PC-9 (cell line): ENCODE measurements around the gene PPP1R1A. TPM values are rescaled to one million over a fixed set of nuclear protein-coding genes. Genes with fewer than 3 reads are reported as not detected.

Experiments
- Bru-seq: library from RNA; stranded (reverse); fragments of 400-500 nt; gene quantifications from one replicate; lab custom pipeline; 2021; lab: Mats Ljungman, UMichigan
- BruChase-seq, 2 experiments: library from RNA; stranded (reverse); fragments of 400-500 nt; gene quantifications; one replicate each; lab custom pipeline; 2021; lab: Mats Ljungman, UMichigan
- BruUV-seq: library from RNA; stranded (reverse); fragments of 400-500 nt; replicated peaks from 2 replicates; lab custom pipeline; 2021; lab: Mats Ljungman, UMichigan
- CTCF ChIA-PET: fragments of 300-600 bp; sonication (Branson Sonifier 250); formaldehyde crosslinking; loops from one replicate; lab custom pipeline; 2022; ENCODE audit warnings: antibody characterized with exemption; lab: Charles Lee
- POLR2A ChIA-PET: fragments of 300-600 bp; sonication (Branson Sonifier 250); formaldehyde crosslinking; loops from one replicate; lab custom pipeline; 2022; ENCODE audit warnings: antibody characterized with exemption; ENCODE audit not compliant: unreplicated experiment; lab: Charles Lee
- DNase-seq, 2 experiments: peaks; one replicate each; pipeline versions ENCODE4 v3.0.0 to v3.0.0-alpha.2; 2015 to 2022; ENCODE audit warnings: mixed read lengths in 1 of 2
- H2AFZ ChIP-seq: fragments of 200-600 bp; sonication (generic); 2 replicates; pipeline ENCODE4 v1.8.1; 2017; ENCODE audit warnings: antibody characterized with exemption
- H3F3A ChIP-seq: fragments of 200-600 bp; sonication (generic); 2 replicates; pipeline ENCODE4 v1.8.1; 2017; ENCODE audit warnings: antibody characterized with exemption, mild to moderate bottlenecking, low read depth; ENCODE audit not compliant: insufficient read depth
- H3K27ac ChIP-seq: fragments of 200-600 bp; sonication (generic); 2 replicates; pipeline ENCODE4 v1.6.1; 2016; ENCODE audit warnings: mixed run types
- H3K27me3 ChIP-seq: fragments of 200-600 bp; sonication (generic); 2 replicates; pipeline ENCODE4 v1.6.1; 2016; ENCODE audit warnings: low read depth, mixed run types; ENCODE audit not compliant: insufficient read depth
- H3K36me3 ChIP-seq: fragments of 200-600 bp; sonication (generic); 2 replicates; pipeline ENCODE4 v1.6.1; 2016; ENCODE audit warnings: low read depth, mixed run types
- H3K4me1 ChIP-seq: fragments of 200-600 bp; sonication (generic); replicated peaks from 2 replicates; pipeline ENCODE4 v1.6.1; 2016; ENCODE audit warnings: mixed run types; ENCODE audit not compliant: insufficient read depth
- H3K4me2 ChIP-seq: fragments of 200-600 bp; sonication (generic); 2 replicates; pipeline ENCODE4 v1.6.1; 2017; ENCODE audit warnings: mixed run types
- H3K4me3 ChIP-seq: fragments of 200-600 bp; sonication (generic); 2 replicates; pipeline ENCODE4 v1.6.1; 2016; ENCODE audit warnings: mixed run types
- H3K79me2 ChIP-seq: fragments of 200-600 bp; sonication (generic); 2 replicates; pipeline ENCODE4 v1.6.1; 2017; ENCODE audit warnings: low read depth, mixed run types
- H3K9me2 ChIP-seq: fragments of 200-600 bp; sonication (generic); 2 replicates; pipeline ENCODE4 v1.8.1; 2017; ENCODE audit warnings: mild to moderate bottlenecking; ENCODE audit not compliant: insufficient read depth
- H3K9me3 ChIP-seq: fragments of 200-600 bp; sonication (generic); 2 replicates; pipeline ENCODE4 v1.8.1; 2016; ENCODE audit warnings: low read depth; ENCODE audit not compliant: insufficient read depth
- H4K20me1 ChIP-seq: fragments of 200-600 bp; sonication (generic); 2 replicates; pipeline ENCODE4 v1.8.1; 2017; ENCODE audit not compliant: insufficient read depth
- EZH2 ChIP-seq: fragments of 200-600 bp; sonication (generic); IDR thresholded peaks from 2 replicates; pipeline ENCODE4 v1.8.0; 2017; ENCODE audit warnings: antibody characterized with exemption, low read depth
- intact Hi-C: fragments of 100-400 bp; cut with micrococcal nuclease; formaldehyde crosslinking; loops from one replicate; pipeline ENCODE4 v1.10.0; 2022; ENCODE audit not compliant: unreplicated experiment
- long read RNA-seq: library from polyadenylated mRNA; stranded (forward); transcript quantifications from one replicate; pipeline ENCODE4 v2.0.0, GENCODE V29; 2022
- total RNA-seq: library from RNA; stranded (reverse); gene quantifications from 2 replicates; pipeline ENCODE4 v1.2.3, GENCODE V29; 2021
- TF ChIP-seq, protein P1 (sequence below): fragments of 200-600 bp; sonication (generic); conservative IDR thresholded peaks from 2 replicates; pipeline ENCODE4 v1.6.1; 2017; ENCODE audit warnings: mixed run types, antibody characterized with exemption, mild to moderate bottlenecking, moderate library complexity

The PPP1R1A gene, protein sequence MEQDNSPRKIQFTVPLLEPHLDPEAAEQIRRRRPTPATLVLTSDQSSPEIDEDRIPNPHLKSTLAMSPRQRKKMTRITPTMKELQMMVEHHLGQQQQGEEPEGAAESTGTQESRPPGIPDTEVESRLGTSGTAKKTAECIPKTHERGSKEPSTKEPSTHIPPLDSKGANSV
- total RNA-seq (not detected in 2 replicates), Bru-seq, nascent RNA (not detected), BruChase-seq, experiment 1, labeled RNA remaining after a 2-hour chase (not detected), BruChase-seq, experiment 2, labeled RNA remaining after a 6-hour chase (not detected)
- long read RNA-seq, result 0 reads

DNA sequence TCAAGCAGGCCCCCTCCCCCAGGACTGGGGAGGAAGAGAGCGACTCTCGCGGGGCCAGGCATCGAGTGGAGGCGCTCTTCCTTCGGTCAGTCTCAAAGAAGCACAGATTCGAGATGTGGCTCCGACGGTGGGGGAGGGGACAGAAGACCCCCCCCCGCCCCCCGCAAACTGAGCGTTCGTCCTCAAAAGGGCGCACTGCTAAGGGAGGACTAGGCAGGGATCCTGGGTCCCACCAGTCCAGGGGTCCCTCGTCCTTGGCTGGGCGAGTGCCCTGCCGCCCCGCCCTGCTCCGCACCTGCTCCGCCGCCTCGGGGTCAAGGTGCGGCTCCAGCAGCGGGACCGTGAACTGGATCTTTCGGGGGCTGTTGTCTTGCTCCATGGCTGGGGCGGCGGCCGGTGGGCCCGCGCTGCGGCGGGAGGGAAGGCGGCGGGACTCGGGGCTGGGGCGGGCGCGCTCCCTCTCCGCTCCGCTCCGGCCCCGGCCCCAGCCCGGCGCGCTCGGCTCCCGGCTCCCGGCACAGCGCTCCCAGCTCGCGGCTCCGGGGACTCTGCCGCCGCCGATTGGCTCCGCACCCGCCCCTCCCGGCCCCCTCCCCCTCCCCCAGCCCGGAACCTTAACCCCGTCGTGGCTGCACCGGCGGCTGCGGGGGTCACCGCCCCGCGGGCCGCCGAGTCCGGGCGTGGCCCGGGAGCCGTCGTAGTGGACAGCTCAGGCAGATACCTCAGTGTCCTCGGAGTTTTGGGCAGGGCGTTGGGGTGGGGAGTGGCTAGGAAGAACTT, at the start of gene PPP1R1A:
TSS of gene PPP1R1A (minus strand) at position 550 of the 780 bp plus-strand sequence. CDS start at position 379, 171 bp downstream.
- ChIA-PET POLR2A (no interaction called here), CTCF (no interaction called here)
- DNase-seq, result no peak
- BruUV-seq, result no TSS peak
- H3K27ac ChIP-seq, result no peak within 1 kb of the TSS
- intact Hi-C loops, result no loop called here
- TF ChIP-seq, protein P1, sequence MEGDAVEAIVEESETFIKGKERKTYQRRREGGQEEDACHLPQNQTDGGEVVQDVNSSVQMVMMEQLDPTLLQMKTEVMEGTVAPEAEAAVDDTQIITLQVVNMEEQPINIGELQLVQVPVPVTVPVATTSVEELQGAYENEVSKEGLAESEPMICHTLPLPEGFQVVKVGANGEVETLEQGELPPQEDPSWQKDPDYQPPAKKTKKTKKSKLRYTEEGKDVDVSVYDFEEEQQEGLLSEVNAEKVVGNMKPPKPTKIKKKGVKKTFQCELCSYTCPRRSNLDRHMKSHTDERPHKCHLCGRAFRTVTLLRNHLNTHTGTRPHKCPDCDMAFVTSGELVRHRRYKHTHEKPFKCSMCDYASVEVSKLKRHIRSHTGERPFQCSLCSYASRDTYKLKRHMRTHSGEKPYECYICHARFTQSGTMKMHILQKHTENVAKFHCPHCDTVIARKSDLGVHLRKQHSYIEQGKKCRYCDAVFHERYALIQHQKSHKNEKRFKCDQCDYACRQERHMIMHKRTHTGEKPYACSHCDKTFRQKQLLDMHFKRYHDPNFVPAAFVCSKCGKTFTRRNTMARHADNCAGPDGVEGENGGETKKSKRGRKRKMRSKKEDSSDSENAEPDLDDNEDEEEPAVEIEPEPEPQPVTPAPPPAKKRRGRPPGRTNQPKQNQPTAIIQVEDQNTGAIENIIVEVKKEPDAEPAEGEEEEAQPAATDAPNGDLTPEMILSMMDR, result no peak
- no peak for TF ChIP-seq EZH2
- H3K27me3 ChIP-seq, result peaks cover 92% of the 10 kb centered on the region
- H3K79me2 ChIP-seq, result no peaks in the 10 kb centered on the region
- H3K9me2 ChIP-seq, result no peaks in the 10 kb centered on the region
- no peak within 1 kb of the TSS for H3K4me2 ChIP-seq
- H3K36me3 ChIP-seq, result no peaks in the 10 kb centered on the region
- no peaks in the 10 kb centered on the region for H3K4me1 ChIP-seq
- H4K20me1 ChIP-seq, result no peaks in the 10 kb centered on the region
- no peaks in the 10 kb centered on the region for H3K9me3 ChIP-seq
- H3K4me3 ChIP-seq, result no peak within 1 kb of the TSS
- no peaks in the 10 kb centered on the region for H3F3A ChIP-seq
- no peak within 1 kb of the TSS for H2AFZ ChIP-seq

DNA sequence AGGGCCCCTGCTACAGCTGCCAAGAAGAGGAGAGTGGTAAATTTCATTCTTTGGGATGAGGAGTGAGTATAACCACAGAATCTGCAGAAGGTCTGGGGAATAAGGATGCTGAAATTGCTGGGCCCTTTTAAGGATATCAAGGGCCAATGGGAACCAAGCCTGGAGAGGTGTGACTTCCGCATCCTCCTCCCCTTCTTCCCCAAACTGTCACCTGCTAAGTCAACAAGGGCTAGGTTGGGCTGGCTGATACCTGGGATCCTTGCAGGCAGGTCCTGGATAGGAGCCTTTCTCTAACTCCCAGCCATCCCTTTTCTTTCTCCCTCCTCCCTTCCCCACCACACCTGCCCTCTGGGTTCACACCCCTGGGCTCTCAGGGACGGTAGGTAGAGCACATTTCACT, 46.3 kb upstream of the PPP1R1A start, which contains the start of gene LACRT:
TSS of gene LACRT (minus strand) at position 101 of the 400 bp plus-strand sequence. CDS start at position 47, 54 bp downstream.
- Histone ChIP-seq H3K4me3 (no peak within 1 kb of the TSS), H3K27me3 (peaks cover 20% of the 10 kb centered on the region), H3F3A (no peaks in the 10 kb centered on the region), H3K36me3 (no peaks in the 10 kb centered on the region), H3K27ac (no peak within 1 kb of the TSS), H4K20me1 (no peaks in the 10 kb centered on the region), H3K4me2 (no peak within 1 kb of the TSS), H3K4me1 (no peaks in the 10 kb centered on the region), H3K9me3 (no peaks in the 10 kb centered on the region), H2AFZ (no peak within 1 kb of the TSS), H3K9me2 (no peaks in the 10 kb centered on the region), H3K79me2 (no peaks in the 10 kb centered on the region)
- DNase-seq, result no peak
- POLR2A ChIA-PET, result no interaction called here
- TF ChIP-seq, protein P1, result no peak
- no peak for TF ChIP-seq EZH2
- intact Hi-C loops, result no loop called here
- no TSS peak for BruUV-seq
- CTCF ChIA-PET, result no interaction called here

DNA sequence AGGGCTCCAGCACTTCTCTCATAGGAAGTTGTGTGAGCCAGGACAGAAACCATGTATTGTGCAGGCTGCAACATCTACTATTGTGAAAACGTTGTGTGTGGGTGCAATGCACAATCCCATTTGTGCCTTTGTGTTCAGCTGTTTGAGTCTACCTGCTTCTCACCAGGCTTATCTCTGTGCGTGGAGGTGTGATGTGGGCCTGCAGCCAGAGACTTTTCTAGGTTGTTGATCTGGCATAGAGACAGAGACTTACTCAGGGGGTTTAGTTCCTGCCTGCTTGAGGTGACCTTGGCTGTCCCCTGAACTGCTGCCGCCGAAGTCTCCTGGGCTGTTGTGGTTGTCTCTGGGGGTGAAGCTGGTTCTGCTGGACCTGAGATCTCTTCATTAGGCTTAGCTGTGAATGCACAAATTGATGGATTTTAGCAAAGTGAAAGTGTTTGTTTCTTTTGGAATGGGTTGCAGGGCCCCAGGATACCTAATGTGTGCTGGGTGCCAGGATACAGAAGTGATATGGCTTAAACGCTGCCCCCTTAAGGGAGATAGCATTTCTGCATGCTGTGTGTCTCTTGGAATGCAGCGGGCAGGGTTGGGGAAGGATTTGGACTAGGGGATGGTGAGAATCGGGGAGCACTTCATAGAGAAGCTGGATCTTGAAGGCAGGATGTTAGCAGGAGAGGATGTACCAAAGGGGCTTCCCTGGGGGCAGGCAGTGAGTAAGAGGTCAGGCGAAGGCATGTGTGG, 43.7 kb upstream of the PPP1R1A start:
- no peaks in the 10 kb centered on the region for H4K20me1 ChIP-seq
- peaks cover 23% of the 10 kb centered on the region for H3K27me3 ChIP-seq
- no peak overlapping the region for H3K4me3 ChIP-seq
- no peak overlapping the region for H3K4me2 ChIP-seq
- H3K9me2 ChIP-seq, result no peaks in the 10 kb centered on the region
- TF ChIP-seq, protein P1, result no peak
- no peak for TF ChIP-seq EZH2
- no peak overlapping the region for H2AFZ ChIP-seq
- CTCF ChIA-PET, result no interaction called here
- no peaks in the 10 kb centered on the region for H3K4me1 ChIP-seq
- no peaks in the 10 kb centered on the region for H3K79me2 ChIP-seq
- no peaks in the 10 kb centered on the region for H3K36me3 ChIP-seq
- no peak for DNase-seq
- no TSS peak for BruUV-seq
- H3K27ac ChIP-seq, result no peak overlapping the region
- POLR2A ChIA-PET, result no interaction called here
- intact Hi-C loops, result no loop called here
- H3F3A ChIP-seq, result no peaks in the 10 kb centered on the region
- H3K9me3 ChIP-seq, result no peaks in the 10 kb centered on the region
